ENCODE results near the gene SOX10. TPM values are rescaled to one million over a fixed set of nuclear protein-coding genes. Genes with fewer than 3 reads are reported as not detected.
"Not testable (repeated sequence)": the region's sequence is repeated elsewhere in the genome, so short reads cannot be mapped to it uniquely, and the experiment has no call there.

Gene SOX10
- total and polyA plus RNA-seq, 12 donors, result 0.11 to 3.8 (median 1.1) TPM

DNA sequence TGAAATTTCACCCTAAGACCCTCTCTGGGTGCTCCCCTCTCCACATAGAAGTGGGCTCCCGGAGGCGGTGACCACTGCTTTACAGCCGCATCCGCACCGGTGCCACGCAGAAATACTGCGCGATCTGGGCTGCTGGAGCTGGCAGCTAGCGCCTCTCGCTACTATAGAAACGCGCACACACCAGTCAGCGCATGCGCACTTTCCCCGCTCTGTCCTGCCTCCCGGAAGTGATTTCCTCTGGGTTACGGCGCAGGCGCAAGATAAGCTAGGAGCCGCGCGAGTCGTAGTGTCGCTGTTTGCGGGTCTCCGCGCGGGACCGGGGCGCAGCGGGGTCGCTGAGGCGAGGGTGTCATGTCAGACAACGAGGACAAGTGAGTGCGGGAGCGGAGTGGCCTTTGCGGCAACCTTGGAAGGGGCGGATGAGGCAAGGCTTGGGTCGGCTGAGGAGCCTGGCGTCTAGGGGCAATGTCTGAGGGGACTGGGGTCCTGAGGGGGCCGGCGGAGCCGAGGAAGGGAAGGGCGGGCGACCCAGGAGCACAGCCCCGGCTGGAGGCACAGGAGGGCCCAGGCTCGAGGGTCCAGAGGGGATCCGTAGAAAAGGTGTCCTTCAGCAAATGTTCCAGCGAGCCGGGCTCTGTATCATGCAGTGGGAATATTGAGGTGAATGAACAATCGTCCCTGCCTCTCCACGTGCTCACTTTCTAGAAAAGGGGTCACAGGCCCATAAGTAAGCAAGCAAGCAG lies 30.7 kb downstream of the SOX10 start, which contains the start of the genes C22orf23 and POLR2F:
Gene C22orf23 (minus strand): TSS at position 165 of the 743 bp plus-strand sequence. CDS start 452 bp downstream, outside the sequence.
Gene POLR2F (plus strand): TSS at position 263 of the 743 bp plus-strand sequence. CDS start 89 bp downstream, at position 352.
- intact Hi-C loops (cut with DNase I), result loop anchor here in 1 of 10 donors (10.0 kb wide), 1 partner anchor 49 kb away; the partner anchor contains the start of gene MICALL1
- WGBS, 2 donors, result 0 to 1% methylated on average over 52 of the region's 52 CpGs
- Histone ChIP-seq H3K4me1 (peaks cover 11 to 31% (median 25%) of the 10 kb centered on the region in 9 donors), H3K27me3 (peaks cover 0 to 16% (median 0%) of the 10 kb centered on the region in 7 donors), H3K36me3 (peaks cover 0 to 24% (median 16%) of the 10 kb centered on the region in 9 donors), H3K9me3 (no peaks in the 10 kb centered on the region), H3K27ac (peak within 1 kb of the TSS in 9 of 10 donors; percentile 19 to 92 (median 71)), H3K4me3 (peak within 1 kb of the TSS; percentile 52 to 98 (median 84))
- TF ChIP-seq, protein P1, sequence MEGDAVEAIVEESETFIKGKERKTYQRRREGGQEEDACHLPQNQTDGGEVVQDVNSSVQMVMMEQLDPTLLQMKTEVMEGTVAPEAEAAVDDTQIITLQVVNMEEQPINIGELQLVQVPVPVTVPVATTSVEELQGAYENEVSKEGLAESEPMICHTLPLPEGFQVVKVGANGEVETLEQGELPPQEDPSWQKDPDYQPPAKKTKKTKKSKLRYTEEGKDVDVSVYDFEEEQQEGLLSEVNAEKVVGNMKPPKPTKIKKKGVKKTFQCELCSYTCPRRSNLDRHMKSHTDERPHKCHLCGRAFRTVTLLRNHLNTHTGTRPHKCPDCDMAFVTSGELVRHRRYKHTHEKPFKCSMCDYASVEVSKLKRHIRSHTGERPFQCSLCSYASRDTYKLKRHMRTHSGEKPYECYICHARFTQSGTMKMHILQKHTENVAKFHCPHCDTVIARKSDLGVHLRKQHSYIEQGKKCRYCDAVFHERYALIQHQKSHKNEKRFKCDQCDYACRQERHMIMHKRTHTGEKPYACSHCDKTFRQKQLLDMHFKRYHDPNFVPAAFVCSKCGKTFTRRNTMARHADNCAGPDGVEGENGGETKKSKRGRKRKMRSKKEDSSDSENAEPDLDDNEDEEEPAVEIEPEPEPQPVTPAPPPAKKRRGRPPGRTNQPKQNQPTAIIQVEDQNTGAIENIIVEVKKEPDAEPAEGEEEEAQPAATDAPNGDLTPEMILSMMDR (IDR thresholded peaks at IDR 0.05), result peak in 1 of 9 donors; percentile 6
- DNase-seq (peak; percentile 96 to 97), ATAC-seq (peak; percentile 96 to 99 (median 98))

DNA sequence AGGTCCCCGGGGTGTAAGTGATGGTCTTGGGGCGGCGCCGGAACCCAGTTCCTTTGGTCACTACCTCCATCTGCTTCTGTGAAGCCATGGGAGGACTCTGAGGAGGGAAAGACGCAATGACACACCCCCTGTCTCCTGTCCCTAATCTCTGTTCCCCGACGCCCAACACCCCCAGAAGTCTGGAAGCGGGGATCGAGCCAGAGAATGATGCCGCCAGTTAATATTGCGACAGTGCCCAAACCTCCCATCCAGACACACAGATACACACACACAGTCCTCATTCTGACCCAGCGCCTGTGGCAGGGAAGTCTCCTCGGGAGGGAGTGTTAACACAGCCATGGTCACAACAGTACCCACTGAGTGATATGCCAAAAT lies 31.3 kb downstream of the SOX10 start:
- H3K36me3 ChIP-seq, result peaks cover 0 to 19% (median 12%) of the 10 kb centered on the region in 9 donors
- WGBS, 2 donors, result 1% methylated on average over 13 of the region's 13 CpGs
- intact Hi-C loops (cut with DNase I), result loop anchor here in 1 of 10 donors (10.0 kb wide), 1 partner anchor 48 kb away; the partner anchor contains the start of gene MICALL1
- peak overlapping the region in 6 of 10 donors; percentile 57 to 92 (median 81) for H3K27ac ChIP-seq
- ATAC-seq (peak; percentile 35 to 70 (median 68)), DNase-seq (peak in 1 of 2 donors; percentile 18)
- TF ChIP-seq, protein P1 (IDR thresholded peaks at IDR 0.05), result no peak
- H3K9me3 ChIP-seq, result no peaks in the 10 kb centered on the region
- peak overlapping the region; percentile 52 to 98 (median 84) for H3K4me3 ChIP-seq
- H3K27me3 ChIP-seq, result peaks cover 0 to 16% (median 0%) of the 10 kb centered on the region in 7 donors
- peaks cover 11 to 31% (median 25%) of the 10 kb centered on the region in 9 donors for H3K4me1 ChIP-seq

DNA sequence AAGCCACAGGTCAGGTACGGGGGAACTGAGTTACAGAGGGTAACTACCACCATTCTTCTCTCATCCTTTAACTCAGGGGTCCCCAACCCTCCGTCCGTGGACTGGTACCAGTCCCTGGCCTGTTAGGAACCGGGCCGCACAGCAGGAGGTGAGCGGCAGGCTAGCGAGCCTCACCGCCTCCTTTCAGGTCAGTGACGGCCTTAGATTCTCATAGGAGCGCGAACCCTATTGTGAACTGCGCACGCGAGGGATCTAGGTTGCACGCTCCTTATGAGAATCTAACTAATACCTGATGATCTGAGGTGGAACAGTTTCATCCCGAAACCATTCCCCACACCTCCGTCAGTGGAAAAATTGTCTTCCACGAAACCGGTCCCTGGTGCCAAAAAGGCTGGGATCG lies 31.7 kb downstream of the SOX10 start:
- ATAC-seq, result peak in 5 of 8 donors; percentile 1 to 21 (median 10)
- not testable (repeated sequence) for DNase-seq

DNA sequence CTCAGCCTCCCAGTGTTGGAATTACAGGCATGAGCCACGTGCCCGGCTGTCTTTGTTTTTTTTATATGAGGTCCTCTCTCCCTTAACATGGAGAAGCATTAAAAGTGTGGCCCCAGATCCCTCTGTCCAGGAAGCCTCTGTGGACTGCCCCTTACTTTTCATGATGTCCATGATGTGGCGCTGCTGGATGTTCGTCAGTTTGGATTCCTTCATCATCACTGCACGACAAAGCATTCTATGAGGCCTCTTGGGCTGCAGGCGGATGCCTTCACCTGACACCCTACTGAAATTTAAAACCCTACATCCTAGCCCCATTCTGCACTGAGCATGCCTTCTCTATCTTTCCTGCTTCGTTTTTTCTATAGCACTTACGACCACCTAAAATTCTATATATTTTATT lies 33.0 kb downstream of the SOX10 start:
- Histone ChIP-seq H3K27ac (no peak overlapping the region), H3K9me3 (no peaks in the 10 kb centered on the region), H3K4me3 (no peak overlapping the region), H3K27me3 (peaks cover 0 to 16% (median 0%) of the 10 kb centered on the region in 7 donors), H3K36me3 (peaks cover 0 to 1% (median 0%) of the 10 kb centered on the region in 9 donors), H3K4me1 (peaks cover 11 to 27% (median 23%) of the 10 kb centered on the region in 9 donors)
- 64 to 67% methylated on average over 8 of the region's 8 CpGs for WGBS, 2 donors
- DNase-seq (no peak), ATAC-seq (no peak)
- intact Hi-C loops (cut with DNase I), result loop anchor here in 1 of 10 donors (10.0 kb wide), 1 partner anchor 47 kb away; the partner anchor contains the start of gene MICALL1
- TF ChIP-seq, protein P1 (IDR thresholded peaks at IDR 0.05), result no peak

More for the DNA sequence above, 31.7 kb downstream of the SOX10 start:
- Histone ChIP-seq H3K27me3 (peaks cover 0 to 16% (median 0%) of the 10 kb centered on the region in 7 donors), H3K36me3 (peaks cover 0 to 15% (median 11%) of the 10 kb centered on the region in 9 donors), H3K4me3 (peak overlapping the region; percentile 52 to 98 (median 84)), H3K4me1 (peaks cover 11 to 31% (median 25%) of the 10 kb centered on the region in 9 donors)
- H3K9me3 ChIP-seq, H3K27ac ChIP-seq: not testable (repeated sequence)
- intact Hi-C loops (cut with DNase I), result loop anchor here in 1 of 10 donors (10.0 kb wide), 1 partner anchor 48 kb away; the partner anchor contains the start of gene MICALL1
- 9 to 10% methylated on average over 20 of the region's 20 CpGs for WGBS, 2 donors

DNA sequence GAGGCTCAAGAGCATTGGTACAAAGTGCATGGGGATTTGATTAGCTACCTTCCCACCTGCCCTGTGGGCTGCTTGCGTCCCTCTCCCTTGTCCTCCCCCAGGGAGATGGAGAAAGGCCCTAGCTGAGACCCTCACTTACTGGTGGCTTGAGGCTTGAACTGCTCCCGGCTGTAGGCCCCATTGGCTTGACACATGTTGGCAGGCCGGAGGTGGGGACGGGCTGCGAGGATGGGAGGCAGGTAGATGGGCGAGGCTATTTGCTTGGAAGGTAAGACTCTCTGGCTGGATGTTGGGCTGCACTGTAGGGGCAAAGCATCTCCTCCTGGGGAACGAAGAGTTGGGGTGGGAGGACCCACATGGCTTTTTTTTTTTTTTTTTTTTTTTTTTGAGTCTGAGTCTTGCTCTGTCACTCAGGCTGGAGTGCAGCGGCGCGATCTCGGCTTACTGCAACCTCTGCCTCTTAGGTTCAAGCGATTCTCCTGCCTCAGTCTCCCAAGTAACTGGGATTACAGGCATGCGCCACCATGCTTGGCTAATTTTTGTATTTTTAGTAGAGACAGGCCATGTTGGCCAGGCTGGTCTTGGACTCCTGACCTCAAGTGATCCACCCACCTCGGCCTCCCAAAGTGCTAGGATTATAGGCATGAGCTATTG lies 37.1 kb downstream of the SOX10 start:
- H3K27ac ChIP-seq; ATAC-seq; H3K9me3 ChIP-seq; intact Hi-C loops (cut with DNase I); H3K27me3 ChIP-seq; H3K4me3 ChIP-seq; DNase-seq; H3K4me1 ChIP-seq: not testable (repeated sequence)
- peaks cover 0 to 24% (median 0%) of the 10 kb centered on the region in 9 donors for H3K36me3 ChIP-seq
- 94% methylated on average over 14 of the region's 14 CpGs for WGBS, 2 donors

DNA sequence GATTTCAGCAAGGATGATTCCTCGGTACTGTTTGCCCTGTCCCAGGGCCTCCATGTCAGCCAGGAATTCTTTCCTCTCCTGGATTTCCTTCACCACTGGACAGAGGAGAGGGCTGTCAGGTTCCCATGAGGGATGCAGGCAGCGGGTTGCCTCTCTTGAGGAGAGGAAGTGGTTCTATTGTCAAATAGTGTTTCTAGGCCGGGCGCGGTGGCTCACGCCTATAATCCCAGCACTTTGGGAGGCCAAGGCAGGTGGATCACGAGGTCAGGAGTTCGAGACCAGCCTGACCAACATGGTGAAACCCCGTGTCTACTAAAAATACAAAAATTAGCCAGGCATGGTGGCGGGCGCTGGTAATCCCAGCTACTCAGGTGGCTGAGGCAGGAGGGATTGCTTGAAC lies 39.9 kb downstream of the SOX10 start:
- H3K4me3 ChIP-seq; DNase-seq; H3K27ac ChIP-seq; H3K9me3 ChIP-seq; H3K27me3 ChIP-seq; intact Hi-C loops (cut with DNase I); H3K4me1 ChIP-seq; ATAC-seq: not testable (repeated sequence)
- WGBS, 2 donors, result 90 to 92% methylated on average over 11 of the region's 11 CpGs
- H3K36me3 ChIP-seq, result peaks cover 0 to 53% (median 17%) of the 10 kb centered on the region in 9 donors
